ENCODE results near the gene XRN2.

GRCh38 chr20:21289651-21290050, 13.5 kb upstream of the XRN2 start:
- no peak for TF ChIP-seq POLR2A (IDR thresholded peaks at IDR 0.05)
- TF ChIP-seq, protein P1, sequence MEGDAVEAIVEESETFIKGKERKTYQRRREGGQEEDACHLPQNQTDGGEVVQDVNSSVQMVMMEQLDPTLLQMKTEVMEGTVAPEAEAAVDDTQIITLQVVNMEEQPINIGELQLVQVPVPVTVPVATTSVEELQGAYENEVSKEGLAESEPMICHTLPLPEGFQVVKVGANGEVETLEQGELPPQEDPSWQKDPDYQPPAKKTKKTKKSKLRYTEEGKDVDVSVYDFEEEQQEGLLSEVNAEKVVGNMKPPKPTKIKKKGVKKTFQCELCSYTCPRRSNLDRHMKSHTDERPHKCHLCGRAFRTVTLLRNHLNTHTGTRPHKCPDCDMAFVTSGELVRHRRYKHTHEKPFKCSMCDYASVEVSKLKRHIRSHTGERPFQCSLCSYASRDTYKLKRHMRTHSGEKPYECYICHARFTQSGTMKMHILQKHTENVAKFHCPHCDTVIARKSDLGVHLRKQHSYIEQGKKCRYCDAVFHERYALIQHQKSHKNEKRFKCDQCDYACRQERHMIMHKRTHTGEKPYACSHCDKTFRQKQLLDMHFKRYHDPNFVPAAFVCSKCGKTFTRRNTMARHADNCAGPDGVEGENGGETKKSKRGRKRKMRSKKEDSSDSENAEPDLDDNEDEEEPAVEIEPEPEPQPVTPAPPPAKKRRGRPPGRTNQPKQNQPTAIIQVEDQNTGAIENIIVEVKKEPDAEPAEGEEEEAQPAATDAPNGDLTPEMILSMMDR (IDR thresholded peaks at IDR 0.05): no peak

Data from Peyer's patch (tissue), 4 donors.